Measurements from ENCODE around the gene CCDC50.

Gene CCDC50

DNA sequence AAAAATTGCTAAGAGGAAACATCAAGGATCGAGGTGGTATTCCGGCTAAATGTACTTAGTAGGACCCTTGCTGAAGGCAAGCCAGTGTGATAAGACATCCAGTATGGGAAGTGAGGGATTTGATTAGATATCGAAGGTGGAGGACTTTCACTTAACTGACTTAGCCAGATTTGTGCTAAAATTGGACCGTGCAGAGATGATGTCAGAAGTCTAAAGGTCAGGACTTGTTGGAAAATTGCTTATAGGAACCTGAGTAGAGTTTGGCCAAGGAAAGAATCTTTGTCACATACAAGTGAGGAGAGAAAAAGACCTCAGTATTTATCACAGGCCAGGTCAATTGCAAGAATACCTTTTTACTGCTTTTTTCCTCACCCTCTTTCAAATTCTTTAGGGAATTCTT lies 100.9 kb downstream of the CCDC50 start:
- no peak for DNase-seq

DNA sequence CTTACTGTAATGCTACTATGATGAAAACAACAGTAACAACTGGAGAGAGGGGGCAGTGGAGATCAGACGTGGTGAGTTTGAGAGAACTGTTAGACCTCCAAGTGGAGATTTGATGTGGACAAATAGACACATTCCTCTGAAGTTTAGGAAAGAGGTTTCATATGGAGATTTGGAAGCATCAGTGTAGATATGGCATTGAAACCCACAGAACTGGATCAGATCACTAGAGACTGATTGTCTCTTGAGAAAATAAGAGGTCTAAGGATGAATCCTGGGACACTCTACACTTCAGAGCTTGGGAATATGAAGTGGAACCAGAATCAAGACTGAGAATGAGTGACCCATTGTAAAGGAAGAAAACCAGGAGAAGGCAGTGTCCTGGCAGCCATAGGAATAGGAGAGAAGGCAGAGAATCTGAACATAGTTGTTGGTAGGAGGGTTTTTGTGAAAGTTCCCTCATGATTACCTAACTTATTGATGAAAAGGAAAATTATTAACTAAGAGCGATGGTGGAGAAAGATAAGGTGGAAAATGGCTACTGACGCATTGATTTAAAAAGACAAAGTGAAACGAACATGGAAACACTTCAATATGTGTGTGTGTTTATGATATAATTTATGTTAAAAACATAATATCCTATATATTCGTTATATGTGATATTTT lies 102.1 kb downstream of the CCDC50 start:
- DNase-seq: no peak

GRCh38 chr3:191432162-191432561 lies 103.0 kb downstream of the CCDC50 start:
- DNase-seq: no peak

GRCh38 chr3:191434024-191434423 lies 104.8 kb downstream of the CCDC50 start:
- no peak for DNase-seq

DNA sequence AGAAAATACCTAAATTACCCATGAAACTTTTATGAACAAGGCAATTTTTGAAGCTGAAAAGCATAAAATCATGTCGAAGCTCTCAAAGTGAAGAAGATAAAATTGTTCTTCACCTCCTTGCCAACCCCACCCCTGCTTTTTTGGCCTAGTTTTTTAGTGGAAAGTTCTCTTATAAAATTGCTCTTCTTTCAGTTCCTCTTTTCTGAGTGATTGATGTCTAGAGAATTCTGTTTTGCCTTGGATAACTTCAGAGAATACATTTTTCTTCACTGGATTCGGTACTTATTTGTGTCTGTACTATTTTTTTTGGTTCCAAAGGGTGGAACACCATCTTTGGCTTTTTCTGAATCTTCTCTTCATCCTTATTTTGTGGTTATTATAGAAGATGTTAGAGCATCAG lies 106.8 kb downstream of the CCDC50 start:
- no peak for DNase-seq

- no peak for DNase-seq
Measured at GRCh38 chr3:191438150-191438814, 109.1 kb downstream of the CCDC50 start.

- no peak for DNase-seq
Measured at GRCh38 chr3:191440532-191440931, 111.3 kb downstream of the CCDC50 start.

DNA sequence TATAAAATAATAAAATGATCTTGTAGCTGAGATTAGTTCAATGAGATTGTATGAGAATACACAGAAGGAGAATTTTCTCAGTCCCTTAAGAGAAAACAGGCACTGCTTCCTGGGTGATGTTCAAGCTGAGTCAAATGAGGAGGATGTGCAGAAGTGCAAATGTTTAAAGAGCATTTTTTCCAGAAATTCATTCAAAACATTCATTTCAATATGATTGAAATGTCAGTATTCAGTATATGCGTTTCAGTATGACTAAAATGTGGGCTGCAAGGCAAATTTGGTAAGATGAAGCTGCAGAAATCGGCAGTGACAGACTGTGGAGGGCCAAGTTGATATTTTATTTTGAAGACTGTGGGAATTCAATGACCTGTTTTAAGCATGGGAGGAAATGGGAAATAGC lies 112.5 kb downstream of the CCDC50 start:
- no peak for DNase-seq

- DNase-seq: no peak
Measured at GRCh38 chr3:191444569-191444968, 115.4 kb downstream of the CCDC50 start.

All from CD4-positive, alpha-beta T cell treated with Interleukin-17A for 1 hour (primary cell).